ENCODE data around the gene GEMIN8. TPM values are rescaled to one million over a fixed set of nuclear protein-coding genes. Genes with fewer than 3 reads are reported as not detected.

Gene GEMIN8
- total RNA-seq, 2 experiments from 2014 or later, result 10.2 to 11.1 TPM

GRCh38 chrX:14017399-14017798, 12.3 kb downstream of the GEMIN8 start:
- no peaks in the 10 kb centered on the region for H3K27me3 ChIP-seq (ENCODE audit: control insufficient read depth in 1 of 2, insufficient read depth in 2 of 2, low read length in 2 of 2)
- no peak overlapping the region for H3K4me3 ChIP-seq (ENCODE audit: low read length)
- no peak overlapping the region for H3K4me3 Mint-ChIP-seq
- intact Hi-C loops (cut with DNase I, micrococcal nuclease), result no loop called here
- H3K27ac ChIP-seq (ENCODE audit: low read depth in 1 of 2, low read length in 2 of 2), result no peak overlapping the region
- POLR2A ChIA-PET, result no interaction called here
- no peaks in the 10 kb centered on the region for H3K9me3 Mint-ChIP-seq
- no peak for ATAC-seq (ENCODE audit: poor library complexity)
- no peaks in the 10 kb centered on the region for H3K4me1 Mint-ChIP-seq (ENCODE audit: low read depth)
- TF ChIP-seq CTCF (IDR thresholded peaks at IDR 0.05), result no peak
- no peaks in the 10 kb centered on the region for H3K4me1 ChIP-seq (ENCODE audit: insufficient read depth, low read length)
- H3K36me3 ChIP-seq (ENCODE audit: insufficient read depth, low read length), result peaks cover 27% of the 10 kb centered on the region
- no peak overlapping the region for H3K27ac Mint-ChIP-seq
- no peaks in the 10 kb centered on the region for H3K9me3 ChIP-seq (ENCODE audit: control insufficient read depth in 1 of 2, insufficient read depth in 1 of 2, low read length in 2 of 2)
- peaks cover 63% of the 10 kb centered on the region for H3K36me3 Mint-ChIP-seq (ENCODE audit: low read depth)
- no peak for DNase-seq
- H3K27me3 Mint-ChIP-seq, result no peaks in the 10 kb centered on the region
- CTCF ChIA-PET, result no interaction called here

- CTCF ChIA-PET, result no interaction called here
- no peaks in the 10 kb centered on the region for H3K9me3 ChIP-seq (ENCODE audit: control insufficient read depth in 1 of 2, insufficient read depth in 1 of 2, low read length in 2 of 2)
- ATAC-seq (ENCODE audit: poor library complexity) (no peak), DNase-seq (no peak)
- Mint-ChIP-seq H3K27ac (no peak overlapping the region), H3K9me3 (no peaks in the 10 kb centered on the region), H3K4me1 (ENCODE audit: low read depth) (no peaks in the 10 kb centered on the region), H3K36me3 (ENCODE audit: low read depth) (peaks cover 60% of the 10 kb centered on the region), H3K27me3 (no peaks in the 10 kb centered on the region), H3K4me3 (no peak overlapping the region)
- H3K27ac ChIP-seq (ENCODE audit: low read depth in 1 of 2, low read length in 2 of 2), result no peak overlapping the region
- POLR2A ChIA-PET, result interaction anchor here (0.7 to 1.3 kb wide), 2 partner anchors 14 to 281 kb away, joined by 3 read pairs; partner anchors contain the start of genes GEMIN8, OFD1 and TRAPPC2
- no peak for TF ChIP-seq CTCF (IDR thresholded peaks at IDR 0.05)
- H3K27me3 ChIP-seq (ENCODE audit: control insufficient read depth in 1 of 2, insufficient read depth in 2 of 2, low read length in 2 of 2), result no peaks in the 10 kb centered on the region
- intact Hi-C loops (cut with DNase I, micrococcal nuclease), result no loop called here
- no peak overlapping the region for H3K4me3 ChIP-seq (ENCODE audit: low read length)
- peaks cover 27% of the 10 kb centered on the region for H3K36me3 ChIP-seq (ENCODE audit: insufficient read depth, low read length)
- no peaks in the 10 kb centered on the region for H3K4me1 ChIP-seq (ENCODE audit: insufficient read depth, low read length)
Measured at GRCh38 chrX:14015941-14016340, 13.8 kb downstream of the GEMIN8 start.

- H3K4me3 ChIP-seq (ENCODE audit: low read length), result no peak overlapping the region
- Mint-ChIP-seq H3K36me3 (ENCODE audit: low read depth) (peaks cover 65% of the 10 kb centered on the region), H3K4me1 (ENCODE audit: low read depth) (no peaks in the 10 kb centered on the region), H3K9me3 (no peaks in the 10 kb centered on the region), H3K27ac (no peak overlapping the region), H3K27me3 (no peaks in the 10 kb centered on the region), H3K4me3 (no peak overlapping the region)
- TF ChIP-seq CTCF (IDR thresholded peaks at IDR 0.05), result no peak
- H3K27me3 ChIP-seq (ENCODE audit: control insufficient read depth in 1 of 2, insufficient read depth in 2 of 2, low read length in 2 of 2), result no peaks in the 10 kb centered on the region
- ChIA-PET CTCF (no interaction called here), POLR2A (interaction anchor here (1.3 kb wide), 1 partner anchor 14 kb away, joined by 3 read pairs; the partner anchor contains the start of gene GEMIN8)
- H3K36me3 ChIP-seq (ENCODE audit: insufficient read depth, low read length), result peaks cover 23% of the 10 kb centered on the region
- no peak overlapping the region for H3K27ac ChIP-seq (ENCODE audit: low read depth in 1 of 2, low read length in 2 of 2)
- DNase-seq, result no peak
- H3K4me1 ChIP-seq (ENCODE audit: insufficient read depth, low read length), result no peaks in the 10 kb centered on the region
- H3K9me3 ChIP-seq (ENCODE audit: control insufficient read depth in 1 of 2, insufficient read depth in 1 of 2, low read length in 2 of 2), result no peaks in the 10 kb centered on the region
- intact Hi-C loops (cut with DNase I, micrococcal nuclease), result no loop called here
- no peak for ATAC-seq (ENCODE audit: poor library complexity)
Measured at GRCh38 chrX:14015294-14015693, 14.4 kb downstream of the GEMIN8 start.

Data from CD4-positive, alpha-beta T cell (primary cell).